HCT116 (cell line): ENCODE results near the gene CMTM2. TPM values are rescaled to one million over a fixed set of nuclear protein-coding genes. Genes with fewer than 3 reads are reported as not detected.
A peak's percentile ranks its signal among the peaks of the same experiment; 100 is the strongest.

Experiments
- ATAC-seq: fragments of 200-7000 bp; cut with Tn5 transposase; 2 replicates; pipeline ENCODE4 v1.9.1; 2020; ENCODE audit warnings: mild to moderate bottlenecking, moderate library complexity
- BruUV-seq: library from RNA; stranded (reverse); fragments of 400-500 nt; replicated peaks from 2 replicates; lab custom pipeline; 2021; lab: Mats Ljungman, UMichigan
- CTCF ChIA-PET: fragments of 300-600 bp; sonication (Branson Sonifier 250); formaldehyde crosslinking; loops from one replicate; lab custom pipeline; 2021; ENCODE audit warnings: antibody characterized with exemption; lab: Charles Lee
- POLR2A ChIA-PET: fragments of 300-600, 350-600 bp; sonication (Branson Sonifier 250); formaldehyde crosslinking; loops from one replicate; lab custom pipeline; 2021; ENCODE audit warnings: antibody characterized with exemption; lab: Charles Lee
- RAD21 ChIA-PET, 2 experiments: fragments of 300-600 bp; sonication (Branson Sonifier 250); formaldehyde crosslinking; loops; one replicate each; lab custom pipeline; 2023; ENCODE audit warnings: low total read pairs in 2 of 2; ENCODE audit not compliant: uncharacterized antibody in 2 of 2, unreplicated experiment in 2 of 2, low non-redundant PET in 1 of 2; lab: Charles Lee
- DNase-seq: peaks from one replicate; pipeline ENCODE4 v3.0.0-alpha.2; 2010; ENCODE audit warnings: low read depth, low spot score
- H2AFZ ChIP-seq: fragments of 200-600 bp; shearing (Covaris generic), sonication (generic); 2 replicates; pipeline ENCODE4 v1.6.1; 2017; ENCODE audit warnings: low read depth, mixed run types, mixed read lengths, antibody characterized with exemption, low read length; ENCODE audit not compliant: poor library complexity, severe bottlenecking
- H3K27ac ChIP-seq: 2 replicates; pipeline ENCODE4 v1.5.1; 2012; ENCODE audit warnings: low read depth, low read length
- H3K27me3 ChIP-seq: fragments of 200-600 bp; sonication (generic); 2 replicates; pipeline ENCODE4 v1.6.1; 2016; ENCODE audit warnings: mixed run types, low read length, mixed read lengths; ENCODE audit not compliant: insufficient read depth
- H3K36me3 ChIP-seq, 2 experiments: fragments of 200-500 bp in 1 of 2; fragments of 200-600 bp in 1 of 2; sonication (Bioruptor generic) in 1 of 2; sonication (generic) in 1 of 2; 2 replicates each; pipeline versions ENCODE4 v1.5.1 to v1.6.1; 2014 to 2016; ENCODE audit warnings: low read length in 2 of 2, inconsistent platforms in 1 of 2, mixed read lengths in 1 of 2, mixed run types in 1 of 2; ENCODE audit not compliant: insufficient read depth in 2 of 2, control insufficient read depth in 1 of 2
- H3K4me1 ChIP-seq, 2 experiments: fragments of 200-600 bp in 1 of 2; sonication (generic) in 1 of 2; 2 replicates each; pipeline versions ENCODE4 v1.5.1 to v1.6.1; 2012 to 2017; ENCODE audit warnings: low read length in 2 of 2, inconsistent platforms in 1 of 2, mild to moderate bottlenecking in 1 of 2, mixed read lengths in 1 of 2, mixed run types in 1 of 2, moderate library complexity in 1 of 2; ENCODE audit not compliant: insufficient read depth in 2 of 2, control insufficient read depth in 1 of 2
- H3K4me2 ChIP-seq: fragments of 200-600 bp; sonication (generic); 2 replicates; pipeline ENCODE4 v1.6.1; 2017; ENCODE audit warnings: mixed run types, low read length, mixed read lengths
- H3K4me3 ChIP-seq, 2 experiments: fragments of 200-600 bp in 1 of 2; sonication (generic) in 1 of 2; replicated peaks in 1 of 2; 2 replicates each; pipeline ENCODE4 v1.5.1; 2011 to 2016; ENCODE audit warnings: low read length in 2 of 2, control low read depth in 1 of 2, low read depth in 1 of 2, mild to moderate bottlenecking in 1 of 2, mixed read lengths in 1 of 2, mixed run types in 1 of 2
- H3K79me2 ChIP-seq: fragments of 200-600 bp; sonication (generic); 2 replicates; pipeline ENCODE4 v1.6.1; 2017; ENCODE audit warnings: mild to moderate bottlenecking, mixed run types, low read length, moderate library complexity, mixed read lengths; ENCODE audit not compliant: insufficient read depth
- H3K9ac ChIP-seq: fragments of 200-600 bp; sonication (generic); 2 replicates; pipeline ENCODE4 v1.6.1; 2016; ENCODE audit warnings: low read length, mixed read lengths
- H3K9me2 ChIP-seq: fragments of 200-600 bp; sonication (generic), shearing (Covaris generic); 2 replicates; pipeline ENCODE4 v1.6.1; 2017; ENCODE audit warnings: mixed run types, mild to moderate bottlenecking, moderate library complexity; ENCODE audit not compliant: insufficient read depth
- H3K9me3 ChIP-seq, 2 experiments: fragments of 200-500 bp in 1 of 2; fragments of 200-600 bp in 1 of 2; sonication (Bioruptor generic) in 1 of 2; sonication (generic) in 1 of 2; 2 replicates each; pipeline ENCODE4 v1.6.1; 2014 to 2017; ENCODE audit warnings: low read length in 2 of 2, mixed read lengths in 2 of 2, inconsistent platforms in 1 of 2, low read depth in 1 of 2, mild to moderate bottlenecking in 1 of 2, mixed run types in 1 of 2, moderate library complexity in 1 of 2; ENCODE audit not compliant: control insufficient read depth in 1 of 2, insufficient read depth in 1 of 2
- H4K20me1 ChIP-seq: fragments of 200-600 bp; sonication (generic), shearing (Covaris generic); 2 replicates; pipeline ENCODE4 v1.6.1; 2017; ENCODE audit warnings: mixed run types, mild to moderate bottlenecking, moderate library complexity; ENCODE audit not compliant: insufficient read depth
- CBX3 ChIP-seq: IDR thresholded peaks from 2 replicates; pipeline ENCODE4 v1.6.1; 2012; ENCODE audit warnings: low read depth
- CEBPB ChIP-seq: IDR thresholded peaks from 2 replicates; pipeline ENCODE4 v1.6.1; 2012; ENCODE audit warnings: low read depth
- ELF1 ChIP-seq: IDR thresholded peaks from 2 replicates; pipeline ENCODE4 v1.6.1; 2012; ENCODE audit warnings: low read depth, borderline replicate concordance
- EZH2 ChIP-seq: fragments of 200-600 bp; sonication (generic); IDR thresholded peaks from 2 replicates; pipeline ENCODE4 v1.6.1; 2017; ENCODE audit warnings: antibody characterized with exemption, mixed run types
- EZH2phosphoT487 ChIP-seq: fragments of 200-600 bp; IDR thresholded peaks from 2 replicates; pipeline ENCODE4 v1.6.1; 2018; ENCODE audit warnings: antibody characterized with exemption, borderline replicate concordance
- JUND ChIP-seq: IDR thresholded peaks from 2 replicates; pipeline ENCODE4 v1.6.1; 2012
- POLR2A ChIP-seq: IDR thresholded peaks from 2 replicates; pipeline ENCODE4 v1.7.0; 2011; ENCODE audit warnings: borderline replicate concordance; ENCODE audit not compliant: insufficient read depth, insufficient read length; ENCODE audit errors: extremely low read depth
- POLR2AphosphoS5 ChIP-seq: IDR thresholded peaks from 2 replicates; pipeline ENCODE4 v1.6.1; 2011; ENCODE audit warnings: mild to moderate bottlenecking, low read depth, low read length, moderate library complexity
- RAD21 ChIP-seq: IDR thresholded peaks from 2 replicates; pipeline ENCODE4 v1.6.1; 2012; ENCODE audit warnings: low read depth, mild to moderate bottlenecking
- SRF ChIP-seq: IDR thresholded peaks from 2 replicates; pipeline ENCODE4 v1.6.1; 2012; ENCODE audit warnings: low read depth
- YY1 ChIP-seq: IDR thresholded peaks from 2 replicates; pipeline ENCODE4 v1.6.1; 2011; ENCODE audit warnings: low read length, low read depth, moderate library complexity, mild to moderate bottlenecking; ENCODE audit not compliant: insufficient replicate concordance; ENCODE audit errors: extremely low read depth
- ZFX ChIP-seq: fragments of 450-650 bp; IDR thresholded peaks from 2 replicates; pipeline ENCODE4 v1.6.1; 2017
- ZNF274 ChIP-seq: fragments of 200-500 bp; sonication (Bioruptor generic); IDR thresholded peaks from 2 replicates; pipeline ENCODE4 v1.6.1; 2014; ENCODE audit warnings: mild to moderate bottlenecking, low read depth, low read length, inconsistent platforms
- intact Hi-C: fragments of 100-400 bp; cut with micrococcal nuclease; formaldehyde crosslinking; loops from 2 replicates; pipeline ENCODE4 v1.10.0; 2022
- total RNA-seq: library from RNA; stranded (reverse); gene quantifications from one replicate; pipeline ENCODE4 v1.2.1, GENCODE V29; 2021; ENCODE audit not compliant: unreplicated experiment
- TF ChIP-seq, protein P1 (sequence below), 3 experiments: fragments of 200-600 bp in 1 of 3; sonication (generic) in 1 of 3; IDR thresholded peaks in 2 of 3; conservative IDR thresholded peaks in 1 of 3; 2 replicates each; pipeline ENCODE4 v1.5.1; 2012 to 2017; ENCODE audit warnings: low read depth in 2 of 3, low read length in 2 of 3, antibody characterized with exemption in 1 of 3, borderline replicate concordance in 1 of 3, control low read depth in 1 of 3, mild to moderate bottlenecking in 1 of 3, mixed read lengths in 1 of 3, mixed run types in 1 of 3, moderate library complexity in 1 of 3; ENCODE audit not compliant: insufficient read depth in 1 of 3
- TF ChIP-seq, protein P2 (sequence below): IDR thresholded peaks from 2 replicates; pipeline ENCODE4 v1.6.1; 2012; ENCODE audit warnings: low read depth

CMTM2 gene
- total RNA-seq, 1 experiment from 2014 or later, result 0.42 TPM

DNA sequence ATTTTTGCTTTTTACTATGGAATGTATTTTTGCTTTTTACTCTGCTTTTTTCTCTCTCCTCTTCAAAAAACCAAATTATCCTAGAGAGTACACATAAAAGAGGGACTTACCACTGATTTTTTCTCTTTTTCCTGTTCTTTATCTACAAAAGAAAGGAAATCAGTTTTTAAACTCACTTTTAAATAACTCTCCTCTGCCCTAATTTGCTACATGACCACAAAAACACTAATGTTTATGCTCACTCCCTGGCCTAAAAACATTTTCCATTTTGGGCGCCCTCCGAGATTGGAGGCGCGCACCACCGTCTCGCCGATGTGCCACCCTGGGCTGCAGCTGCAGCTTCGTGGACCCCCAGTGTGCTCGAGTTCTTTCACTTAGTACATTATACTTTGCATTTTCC lies 30.4 kb upstream of the CMTM2 start (continued):
- TF ChIP-seq, protein P1, sequence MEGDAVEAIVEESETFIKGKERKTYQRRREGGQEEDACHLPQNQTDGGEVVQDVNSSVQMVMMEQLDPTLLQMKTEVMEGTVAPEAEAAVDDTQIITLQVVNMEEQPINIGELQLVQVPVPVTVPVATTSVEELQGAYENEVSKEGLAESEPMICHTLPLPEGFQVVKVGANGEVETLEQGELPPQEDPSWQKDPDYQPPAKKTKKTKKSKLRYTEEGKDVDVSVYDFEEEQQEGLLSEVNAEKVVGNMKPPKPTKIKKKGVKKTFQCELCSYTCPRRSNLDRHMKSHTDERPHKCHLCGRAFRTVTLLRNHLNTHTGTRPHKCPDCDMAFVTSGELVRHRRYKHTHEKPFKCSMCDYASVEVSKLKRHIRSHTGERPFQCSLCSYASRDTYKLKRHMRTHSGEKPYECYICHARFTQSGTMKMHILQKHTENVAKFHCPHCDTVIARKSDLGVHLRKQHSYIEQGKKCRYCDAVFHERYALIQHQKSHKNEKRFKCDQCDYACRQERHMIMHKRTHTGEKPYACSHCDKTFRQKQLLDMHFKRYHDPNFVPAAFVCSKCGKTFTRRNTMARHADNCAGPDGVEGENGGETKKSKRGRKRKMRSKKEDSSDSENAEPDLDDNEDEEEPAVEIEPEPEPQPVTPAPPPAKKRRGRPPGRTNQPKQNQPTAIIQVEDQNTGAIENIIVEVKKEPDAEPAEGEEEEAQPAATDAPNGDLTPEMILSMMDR (IDR thresholded peaks at IDR 0.05 in 2 of 3, conservative IDR thresholded peaks at IDR 0.05 in 1 of 3; ENCODE audit: borderline replicate concordance in 1 of 3, insufficient read depth in 1 of 3, low read depth in 2 of 3, low read length in 2 of 3), result no peak
- no peak for TF ChIP-seq CBX3

DNA sequence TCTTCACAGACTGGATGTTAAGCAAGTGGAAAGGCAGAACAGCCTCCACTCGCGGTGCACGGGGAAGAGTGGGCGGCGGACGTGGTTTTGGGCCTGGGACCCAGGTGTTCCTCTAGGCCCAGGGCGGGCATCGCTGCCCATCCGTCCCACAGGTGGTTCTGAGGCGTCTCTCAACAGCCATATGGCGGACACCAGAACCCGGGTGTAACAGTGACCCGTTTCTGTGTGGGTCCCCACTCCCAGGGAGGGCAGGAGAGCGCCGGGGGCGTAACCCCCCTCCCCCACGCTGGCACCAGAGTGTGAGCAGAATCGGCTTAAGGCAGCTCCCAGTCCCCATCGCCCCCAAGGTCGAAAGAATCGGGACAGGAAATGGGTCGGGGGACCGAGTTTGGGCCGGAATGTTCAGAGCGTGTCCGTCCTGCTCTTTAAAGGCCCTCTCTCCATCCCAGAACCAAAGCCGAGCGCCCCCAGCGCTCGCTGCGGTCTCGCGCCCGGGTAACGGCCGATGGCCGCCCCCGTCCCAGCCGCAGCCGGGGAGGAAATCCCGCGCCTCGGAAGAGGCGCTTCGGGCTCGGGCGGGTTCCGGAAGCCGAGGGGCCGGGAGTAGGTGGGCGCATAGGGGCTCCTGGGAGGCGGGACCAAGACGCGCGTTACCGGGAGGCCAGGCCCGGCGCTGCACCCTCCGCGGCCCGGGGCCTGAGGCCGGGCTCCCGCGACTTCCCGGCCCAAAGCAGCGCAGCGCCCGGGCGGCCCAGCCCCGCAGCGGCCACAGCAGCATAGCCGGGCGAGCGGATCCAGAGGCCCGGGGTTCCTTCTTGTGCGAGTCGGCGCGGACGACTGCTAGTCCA lies 29.8 kb upstream of the CMTM2 start, which contains the start of gene TK2:
Gene TK2 (minus strand): TSS at position 839 of the 848 bp plus-strand sequence. CDS start 61 bp downstream, at position 778.
- peak within 1 kb of the TSS; percentile 88 for H3K27ac ChIP-seq
- H3K79me2 ChIP-seq, result peaks cover 16% of the 10 kb centered on the region; the same call in 1 of the 2 replicates
- ATAC-seq, result peak; percentile 66
- peaks cover 25 to 46% of the 10 kb centered on the region in 2 experiments for H3K4me1 ChIP-seq
- H3K36me3 ChIP-seq, result peaks cover 0 to 4% of the 10 kb centered on the region in 2 experiments; a peak in 1 of 4 replicates
- H2AFZ ChIP-seq, result no peak within 1 kb of the TSS
- H3K4me2 ChIP-seq, result peak within 1 kb of the TSS; percentile 85
- no peak for DNase-seq
- H3K9ac ChIP-seq, result peak within 1 kb of the TSS; percentile 84
- RAD21 ChIA-PET, result no interaction called here
- H3K4me3 ChIP-seq, result peak within 1 kb of the TSS; percentile 61 to 72
- POLR2A ChIA-PET, result interaction anchor here (1.8 kb wide), 1 partner anchor 27 kb away, joined by 4 read pairs; no protein-coding TSS in a partner anchor
- no peaks in the 10 kb centered on the region for H3K9me2 ChIP-seq
- no peaks in the 10 kb centered on the region for H3K27me3 ChIP-seq
- no peaks in the 10 kb centered on the region for H4K20me1 ChIP-seq
- CTCF ChIA-PET, result interaction anchor here (1.5 kb wide), 1 partner anchor 59 kb away, joined by 3 read pairs; no protein-coding TSS in a partner anchor
- H3K9me3 ChIP-seq, result no peaks in the 10 kb centered on the region
- intact Hi-C loops, result loop anchor here (2.0 kb wide), 1 partner anchor 143 kb away; no protein-coding TSS in a partner anchor
- BruUV-seq, result no TSS peak
- no peak for TF ChIP-seq JUND
- no peak for TF ChIP-seq EZH2phosphoT487
- TF ChIP-seq EZH2, result no peak
- TF ChIP-seq CEBPB, result no peak
- TF ChIP-seq ZNF274, result no peak
- TF ChIP-seq RAD21, result no peak
- TF ChIP-seq, protein P1 (IDR thresholded peaks at IDR 0.05 in 2 of 3, conservative IDR thresholded peaks at IDR 0.05 in 1 of 3; ENCODE audit: borderline replicate concordance in 1 of 3, insufficient read depth in 1 of 3, low read depth in 2 of 3, low read length in 2 of 3), result peak in 2 of 3 experiments; percentile 13 to 24; a peak in 2 of 6 replicates
- TF ChIP-seq SRF, result no peak
- no peak for TF ChIP-seq CBX3
- peak; percentile 75 for TF ChIP-seq POLR2AphosphoS5
- peak; percentile 96 for TF ChIP-seq ZFX
- no peak for TF ChIP-seq ELF1
- TF ChIP-seq, protein P2, sequence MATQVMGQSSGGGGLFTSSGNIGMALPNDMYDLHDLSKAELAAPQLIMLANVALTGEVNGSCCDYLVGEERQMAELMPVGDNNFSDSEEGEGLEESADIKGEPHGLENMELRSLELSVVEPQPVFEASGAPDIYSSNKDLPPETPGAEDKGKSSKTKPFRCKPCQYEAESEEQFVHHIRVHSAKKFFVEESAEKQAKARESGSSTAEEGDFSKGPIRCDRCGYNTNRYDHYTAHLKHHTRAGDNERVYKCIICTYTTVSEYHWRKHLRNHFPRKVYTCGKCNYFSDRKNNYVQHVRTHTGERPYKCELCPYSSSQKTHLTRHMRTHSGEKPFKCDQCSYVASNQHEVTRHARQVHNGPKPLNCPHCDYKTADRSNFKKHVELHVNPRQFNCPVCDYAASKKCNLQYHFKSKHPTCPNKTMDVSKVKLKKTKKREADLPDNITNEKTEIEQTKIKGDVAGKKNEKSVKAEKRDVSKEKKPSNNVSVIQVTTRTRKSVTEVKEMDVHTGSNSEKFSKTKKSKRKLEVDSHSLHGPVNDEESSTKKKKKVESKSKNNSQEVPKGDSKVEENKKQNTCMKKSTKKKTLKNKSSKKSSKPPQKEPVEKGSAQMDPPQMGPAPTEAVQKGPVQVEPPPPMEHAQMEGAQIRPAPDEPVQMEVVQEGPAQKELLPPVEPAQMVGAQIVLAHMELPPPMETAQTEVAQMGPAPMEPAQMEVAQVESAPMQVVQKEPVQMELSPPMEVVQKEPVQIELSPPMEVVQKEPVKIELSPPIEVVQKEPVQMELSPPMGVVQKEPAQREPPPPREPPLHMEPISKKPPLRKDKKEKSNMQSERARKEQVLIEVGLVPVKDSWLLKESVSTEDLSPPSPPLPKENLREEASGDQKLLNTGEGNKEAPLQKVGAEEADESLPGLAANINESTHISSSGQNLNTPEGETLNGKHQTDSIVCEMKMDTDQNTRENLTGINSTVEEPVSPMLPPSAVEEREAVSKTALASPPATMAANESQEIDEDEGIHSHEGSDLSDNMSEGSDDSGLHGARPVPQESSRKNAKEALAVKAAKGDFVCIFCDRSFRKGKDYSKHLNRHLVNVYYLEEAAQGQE, result no peak
- TF ChIP-seq POLR2A, result no peak
- no peak for TF ChIP-seq YY1
